Mammary epithelial cell (primary cell): ENCODE results near the gene MYCN.

Experiments
- EZH2 ChIP-seq: IDR thresholded peaks from 2 replicates; pipeline ENCODE4 v1.6.1; 2012; ENCODE audit warnings: low read length, inconsistent platforms, borderline replicate concordance
- TF ChIP-seq, protein P1 (sequence below), 2 donors: IDR thresholded peaks in 1 of 2; conservative IDR thresholded peaks in 1 of 2; 2 replicates each; pipeline ENCODE4 v1.5.1; 2011 to 2012; ENCODE audit warnings: inconsistent platforms in 2 of 2, low read length in 2 of 2, mild to moderate bottlenecking in 2 of 2, control low read depth in 1 of 2, low read depth in 1 of 2; ENCODE audit not compliant: insufficient read depth in 1 of 2; ENCODE audit errors: extremely low read depth in 1 of 2

DNA sequence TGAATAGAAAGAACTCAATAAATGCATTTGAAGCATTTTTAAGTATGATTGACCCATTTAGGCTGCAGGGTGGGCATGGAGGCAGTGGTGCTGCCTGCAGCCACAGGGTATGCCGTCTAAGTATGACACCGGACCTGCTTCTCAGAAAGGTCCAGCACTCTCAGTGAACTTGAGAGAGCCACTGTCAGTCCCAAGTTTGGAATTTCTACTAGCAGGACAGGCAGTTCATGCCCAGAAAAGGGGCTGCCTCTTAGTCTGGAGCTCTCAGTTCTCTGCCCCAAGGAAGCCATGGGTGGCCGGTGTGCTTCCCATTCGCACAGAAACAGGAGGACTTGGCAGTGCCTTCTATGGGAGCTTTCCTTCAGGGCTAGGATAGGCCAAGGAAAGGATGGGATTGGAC, 24.0 kb upstream of the MYCN start:
- TF ChIP-seq, protein P1, sequence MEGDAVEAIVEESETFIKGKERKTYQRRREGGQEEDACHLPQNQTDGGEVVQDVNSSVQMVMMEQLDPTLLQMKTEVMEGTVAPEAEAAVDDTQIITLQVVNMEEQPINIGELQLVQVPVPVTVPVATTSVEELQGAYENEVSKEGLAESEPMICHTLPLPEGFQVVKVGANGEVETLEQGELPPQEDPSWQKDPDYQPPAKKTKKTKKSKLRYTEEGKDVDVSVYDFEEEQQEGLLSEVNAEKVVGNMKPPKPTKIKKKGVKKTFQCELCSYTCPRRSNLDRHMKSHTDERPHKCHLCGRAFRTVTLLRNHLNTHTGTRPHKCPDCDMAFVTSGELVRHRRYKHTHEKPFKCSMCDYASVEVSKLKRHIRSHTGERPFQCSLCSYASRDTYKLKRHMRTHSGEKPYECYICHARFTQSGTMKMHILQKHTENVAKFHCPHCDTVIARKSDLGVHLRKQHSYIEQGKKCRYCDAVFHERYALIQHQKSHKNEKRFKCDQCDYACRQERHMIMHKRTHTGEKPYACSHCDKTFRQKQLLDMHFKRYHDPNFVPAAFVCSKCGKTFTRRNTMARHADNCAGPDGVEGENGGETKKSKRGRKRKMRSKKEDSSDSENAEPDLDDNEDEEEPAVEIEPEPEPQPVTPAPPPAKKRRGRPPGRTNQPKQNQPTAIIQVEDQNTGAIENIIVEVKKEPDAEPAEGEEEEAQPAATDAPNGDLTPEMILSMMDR (conservative IDR thresholded peaks at IDR 0.05 in 1 of 2, IDR thresholded peaks at IDR 0.05 in 1 of 2; ENCODE audit: extremely low read depth in 1 of 2, insufficient read depth in 1 of 2, low read depth in 1 of 2, low read length in 2 of 2), result no peak
- TF ChIP-seq EZH2, result no peak
